Naive thymus-derived CD4-positive, alpha-beta T cell (primary cell): Measurements from ENCODE around the gene HRAS. TPM values are rescaled to one million over a fixed set of nuclear protein-coding genes. Genes with fewer than 3 reads are reported as not detected.
"Not testable (repeated sequence)": the region's sequence is repeated elsewhere in the genome, so short reads cannot be mapped to it uniquely, and the experiment has no call there.

Experiments used
- ATAC-seq: fragments of 150-1000 bp; cut with Tn5 transposase; 2 replicates; pipeline ENCODE4 v1.10.0; 2021; ENCODE audit warnings: mild to moderate bottlenecking, moderate library complexity
- CTCF ChIA-PET: fragments of 350-600 bp; sonication (Branson Sonifier 250); formaldehyde crosslinking; loops from one replicate; lab custom pipeline; 2021; ENCODE audit warnings: antibody characterized with exemption; lab: Charles Lee
- POLR2A ChIA-PET: fragments of 350-600 bp; sonication (Branson Sonifier 250); formaldehyde crosslinking; loops from one replicate; lab custom pipeline; 2021; ENCODE audit warnings: antibody characterized with exemption, inconsistent platforms; lab: Charles Lee
- DNase-seq, 9 donors: peaks; one replicate each; pipeline versions ENCODE4 v3.0.0 to v3.0.0-alpha.2; 2020 to 2022; ENCODE audit warnings: mixed read lengths in 1 of 9
- H3K27ac ChIP-seq: one replicate; pipeline ENCODE4 v1.7.0; 2013; ENCODE audit warnings: mild to moderate bottlenecking, low read depth, low read length, moderate library complexity
- H3K27me3 ChIP-seq, 2 donors: one replicate each; pipeline ENCODE4 v1.7.0; 2013; ENCODE audit warnings: low read length in 2 of 2, mild to moderate bottlenecking in 2 of 2, moderate library complexity in 2 of 2; ENCODE audit not compliant: control insufficient read depth in 2 of 2, insufficient read depth in 2 of 2
- H3K36me3 ChIP-seq, 3 experiments: 1 replicate in 2 of 3; 2 replicates in 1 of 3; pipeline ENCODE4 v1.7.0; 2013; ENCODE audit warnings: low read length in 3 of 3, mild to moderate bottlenecking in 3 of 3, moderate library complexity in 1 of 3; ENCODE audit not compliant: insufficient read depth in 3 of 3, control insufficient read depth in 2 of 3
- H3K4me1 ChIP-seq, 2 donors: one replicate each; pipeline ENCODE4 v1.7.0; 2013; ENCODE audit warnings: low read length in 2 of 2, mild to moderate bottlenecking in 2 of 2, moderate library complexity in 1 of 2; ENCODE audit not compliant: control insufficient read depth in 2 of 2, insufficient read depth in 2 of 2
- H3K4me3 ChIP-seq: 2 replicates; pipeline ENCODE4 v1.7.0; 2013; ENCODE audit warnings: mild to moderate bottlenecking, low read length
- H3K9me3 ChIP-seq, 3 experiments: 1 replicate in 2 of 3; 2 replicates in 1 of 3; pipeline ENCODE4 v1.7.0; 2013; ENCODE audit warnings: low read length in 3 of 3; ENCODE audit not compliant: control insufficient read depth in 2 of 3
- H3K27ac Mint-ChIP-seq, 9 donors: one replicate each; pipeline ENCODE4 v1.8.0; 2020 to 2022; ENCODE audit warnings: mixed read lengths in 9 of 9, mild to moderate bottlenecking in 8 of 9, moderate library complexity in 5 of 9, inconsistent platforms in 2 of 9
- H3K27me3 Mint-ChIP-seq, 5 donors: one replicate each; pipeline ENCODE4 v1.8.0; 2021 to 2022; ENCODE audit warnings: mixed read lengths in 5 of 5, mild to moderate bottlenecking in 1 of 5
- H3K36me3 Mint-ChIP-seq, 5 donors: one replicate each; pipeline ENCODE4 v1.8.0; 2020 to 2022; ENCODE audit warnings: mixed read lengths in 5 of 5, mild to moderate bottlenecking in 3 of 5, inconsistent platforms in 1 of 5
- H3K4me1 Mint-ChIP-seq, 7 donors: one replicate each; pipeline ENCODE4 v1.8.0; 2020 to 2022; ENCODE audit warnings: mixed read lengths in 7 of 7, mild to moderate bottlenecking in 3 of 7, inconsistent platforms in 1 of 7
- H3K4me3 Mint-ChIP-seq, 10 donors: one replicate each; pipeline ENCODE4 v1.8.0; 2020 to 2022; ENCODE audit warnings: mild to moderate bottlenecking in 10 of 10, mixed read lengths in 10 of 10, moderate library complexity in 6 of 10, inconsistent platforms in 2 of 10
- H3K9me3 Mint-ChIP-seq, 11 donors: one replicate each; pipeline ENCODE4 v1.8.0; 2020 to 2022; ENCODE audit warnings: mixed read lengths in 11 of 11, mild to moderate bottlenecking in 4 of 11, inconsistent platforms in 1 of 11, moderate library complexity in 1 of 11
- intact Hi-C, 2 donors: fragments of 100-400 bp; cut with micrococcal nuclease; formaldehyde crosslinking; loops; one replicate each; pipeline ENCODE4 v1.15.1; 2023
- polyA plus RNA-seq, 2 donors: library from polyadenylated mRNA; unstranded; fragments of 300-500 nt; fragmentation: Illumina TruSeq; gene quantifications; one replicate each; pipeline ENCODE4 v1.2.3, GENCODE V29; 2021
- total RNA-seq, 6 experiments: library from RNA in 5 of 6; stranded (reverse) in 5 of 6; gene quantifications; 1 replicate in 5 of 6; 2 replicates in 1 of 6; pipeline ENCODE4 v1.2.3 and lab custom pipeline; 2021 to 2026

HRAS gene
- total and polyA plus RNA-seq, 7 experiments from 2014 or later = 12.6 to 52.0 (median 29.0) TPM

- peaks cover 0 to 14% (median 5%) of the 10 kb centered on the region in 11 donors for H3K9me3 Mint-ChIP-seq
- CTCF ChIA-PET = interaction anchor here (0.6 to 1.7 kb wide), 7 partner anchors 9 to 213 kb away, joined by 3 to 8 read pairs (median 5); partner anchors contain the start of genes LRRC56 and SIGIRR
- no peaks in the 10 kb centered on the region for H3K36me3 ChIP-seq
- peak overlapping the region; percentile 28 for H3K4me3 ChIP-seq
- ATAC-seq (peak; percentile 99), DNase-seq (peak; percentile 69 to 94 (median 87))
- no peaks in the 10 kb centered on the region for H3K27me3 Mint-ChIP-seq
- H3K36me3 Mint-ChIP-seq = peaks cover 0 to 16% (median 0%) of the 10 kb centered on the region in 5 donors
- peak overlapping the region; percentile 70 to 92 (median 85) for H3K27ac Mint-ChIP-seq
- H3K27ac ChIP-seq = peak overlapping the region; percentile 58
- H3K9me3 ChIP-seq = peaks cover 0 to 5% (median 0%) of the 10 kb centered on the region in 3 experiments
- no peaks in the 10 kb centered on the region for H3K27me3 ChIP-seq
- POLR2A ChIA-PET = interaction anchor here (0.6 to 2.0 kb wide), 6 partner anchors 12 to 251 kb away, joined by 3 to 6 read pairs (median 4); partner anchors contain the start of gene RNH1
- peak overlapping the region; percentile 81 to 91 (median 87) for H3K4me3 Mint-ChIP-seq
- peaks cover 2 to 8% (median 4%) of the 10 kb centered on the region in 7 donors for H3K4me1 Mint-ChIP-seq
- intact Hi-C loops = loop anchor here (1.0 kb wide), 3 partner anchors 11 to 70 kb away; partner anchors contain the start of genes HRAS (in 2 of the 2) and RNH1 (in 2 of the 2)
- peaks cover 4% of the 10 kb centered on the region in 2 donors for H3K4me1 ChIP-seq
Observed at GRCh38 chr11:518463-519202, 16.7 kb downstream of the HRAS start.

GRCh38 chr11:516918-517685, 18.3 kb downstream of the HRAS start:
- H3K4me3 ChIP-seq, H3K4me1 Mint-ChIP-seq, H3K27me3 Mint-ChIP-seq, intact Hi-C loops, H3K9me3 ChIP-seq, DNase-seq, H3K27ac ChIP-seq, ATAC-seq, H3K36me3 ChIP-seq, H3K27me3 ChIP-seq, H3K4me1 ChIP-seq, H3K4me3 Mint-ChIP-seq, H3K27ac Mint-ChIP-seq: not testable (repeated sequence)
- CTCF ChIA-PET = interaction anchor here (0.6 to 1.2 kb wide), 2 partner anchors 8 to 531 kb away, joined by 3 to 7 read pairs; no protein-coding TSS in a partner anchor
- POLR2A ChIA-PET = interaction anchor here (0.8 to 2.0 kb wide), 2 partner anchors 18 to 38 kb away, joined by 3 to 5 read pairs; partner anchors contain the start of gene HRAS
- H3K9me3 Mint-ChIP-seq = peaks cover 0 to 14% (median 5%) of the 10 kb centered on the region in 11 donors
- H3K36me3 Mint-ChIP-seq = peaks cover 0 to 16% (median 6%) of the 10 kb centered on the region in 5 donors

- Histone ChIP-seq H3K27me3 (no peaks in the 10 kb centered on the region), H3K27ac (no peak overlapping the region), H3K36me3 (peaks cover 0 to 2% (median 0%) of the 10 kb centered on the region in 3 experiments), H3K9me3 (peaks cover 0 to 5% (median 0%) of the 10 kb centered on the region in 3 experiments), H3K4me1 (peaks cover 4% of the 10 kb centered on the region in 2 donors), H3K4me3 (no peak overlapping the region)
- H3K4me1 Mint-ChIP-seq = peaks cover 2 to 8% (median 4%) of the 10 kb centered on the region in 7 donors
- peaks cover 0 to 14% (median 5%) of the 10 kb centered on the region in 11 donors for H3K9me3 Mint-ChIP-seq
- no peak for ATAC-seq
- ChIA-PET CTCF (interaction anchor here (0.6 kb wide), 1 partner anchor 532 kb away, joined by 3 read pairs; no protein-coding TSS in a partner anchor), POLR2A (no interaction called here)
- H3K27me3 Mint-ChIP-seq = no peaks in the 10 kb centered on the region
- intact Hi-C loops = no loop called here
- H3K27ac Mint-ChIP-seq = peak overlapping the region in 2 of 9 donors; percentile 19 to 27
- H3K4me3 Mint-ChIP-seq = peak overlapping the region in 1 of 10 donors; percentile 10
- H3K36me3 Mint-ChIP-seq = peaks cover 0 to 19% (median 6%) of the 10 kb centered on the region in 5 donors
- DNase-seq = no peak
Observed at GRCh38 chr11:516400-516799, 19.0 kb downstream of the HRAS start.

- Mint-ChIP-seq H3K9me3 (peaks cover 0 to 14% (median 5%) of the 10 kb centered on the region in 11 donors), H3K4me1 (peaks cover 2 to 8% (median 4%) of the 10 kb centered on the region in 7 donors), H3K27me3 (no peaks in the 10 kb centered on the region), H3K27ac (no peak overlapping the region), H3K4me3 (no peak overlapping the region), H3K36me3 (peaks cover 0 to 21% (median 6%) of the 10 kb centered on the region in 5 donors)
- intact Hi-C loops = no loop called here
- peaks cover 4% of the 10 kb centered on the region in 2 donors for H3K4me1 ChIP-seq
- peaks cover 0 to 5% (median 0%) of the 10 kb centered on the region in 3 experiments for H3K9me3 ChIP-seq
- CTCF ChIA-PET = no interaction called here
- POLR2A ChIA-PET = no interaction called here
- H3K4me3 ChIP-seq = no peak overlapping the region
- ATAC-seq (no peak), DNase-seq (no peak)
- peaks cover 0 to 5% (median 0%) of the 10 kb centered on the region in 3 experiments for H3K36me3 ChIP-seq
- H3K27me3 ChIP-seq = no peaks in the 10 kb centered on the region
- no peak overlapping the region for H3K27ac ChIP-seq
Observed at GRCh38 chr11:515131-515530, 20.2 kb downstream of the HRAS start.

GRCh38 chr11:514606-515005, 20.8 kb downstream of the HRAS start:
- no peak for DNase-seq
- ChIA-PET POLR2A (no interaction called here), CTCF (no interaction called here)
- no peak for ATAC-seq
- Histone ChIP-seq H3K36me3 (peaks cover 0 to 5% (median 0%) of the 10 kb centered on the region in 3 experiments), H3K27ac (no peak overlapping the region), H3K9me3 (peaks cover 0 to 5% (median 0%) of the 10 kb centered on the region in 3 experiments), H3K27me3 (no peaks in the 10 kb centered on the region), H3K4me1 (peaks cover 4% of the 10 kb centered on the region in 2 donors), H3K4me3 (no peak overlapping the region)
- Mint-ChIP-seq H3K27ac (peak overlapping the region in 1 of 9 donors; percentile 16), H3K4me1 (peaks cover 2 to 12% (median 4%) of the 10 kb centered on the region in 7 donors), H3K27me3 (no peaks in the 10 kb centered on the region), H3K4me3 (no peak overlapping the region), H3K36me3 (peaks cover 0 to 26% (median 9%) of the 10 kb centered on the region in 5 donors), H3K9me3 (peaks cover 0 to 14% (median 5%) of the 10 kb centered on the region in 11 donors)
- intact Hi-C loops = no loop called here
